A549 treated with GW870086 at 1 μM for 4 hours (cell line): ENCODE results near the gene NFKBIE. TPM values are rescaled to one million over a fixed set of nuclear protein-coding genes. Genes with fewer than 3 reads are reported as not detected.

Source experiments
- total RNA-seq: library from RNA; stranded (reverse); fragments of 200-300 nt; extraction: Qiagen RNA extraction; gene quantifications from 5 replicates; pipeline ENCODE4 v1.2.3, GENCODE V29; 2022; ENCODE audit warnings: low read depth

The NFKBIE gene, protein sequence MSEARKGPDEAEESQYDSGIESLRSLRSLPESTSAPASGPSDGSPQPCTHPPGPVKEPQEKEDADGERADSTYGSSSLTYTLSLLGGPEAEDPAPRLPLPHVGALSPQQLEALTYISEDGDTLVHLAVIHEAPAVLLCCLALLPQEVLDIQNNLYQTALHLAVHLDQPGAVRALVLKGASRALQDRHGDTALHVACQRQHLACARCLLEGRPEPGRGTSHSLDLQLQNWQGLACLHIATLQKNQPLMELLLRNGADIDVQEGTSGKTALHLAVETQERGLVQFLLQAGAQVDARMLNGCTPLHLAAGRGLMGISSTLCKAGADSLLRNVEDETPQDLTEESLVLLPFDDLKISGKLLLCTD
- 6.6 to 9.7 TPM (median 8.5 TPM) in 5 replicates for total RNA-seq

DNA sequence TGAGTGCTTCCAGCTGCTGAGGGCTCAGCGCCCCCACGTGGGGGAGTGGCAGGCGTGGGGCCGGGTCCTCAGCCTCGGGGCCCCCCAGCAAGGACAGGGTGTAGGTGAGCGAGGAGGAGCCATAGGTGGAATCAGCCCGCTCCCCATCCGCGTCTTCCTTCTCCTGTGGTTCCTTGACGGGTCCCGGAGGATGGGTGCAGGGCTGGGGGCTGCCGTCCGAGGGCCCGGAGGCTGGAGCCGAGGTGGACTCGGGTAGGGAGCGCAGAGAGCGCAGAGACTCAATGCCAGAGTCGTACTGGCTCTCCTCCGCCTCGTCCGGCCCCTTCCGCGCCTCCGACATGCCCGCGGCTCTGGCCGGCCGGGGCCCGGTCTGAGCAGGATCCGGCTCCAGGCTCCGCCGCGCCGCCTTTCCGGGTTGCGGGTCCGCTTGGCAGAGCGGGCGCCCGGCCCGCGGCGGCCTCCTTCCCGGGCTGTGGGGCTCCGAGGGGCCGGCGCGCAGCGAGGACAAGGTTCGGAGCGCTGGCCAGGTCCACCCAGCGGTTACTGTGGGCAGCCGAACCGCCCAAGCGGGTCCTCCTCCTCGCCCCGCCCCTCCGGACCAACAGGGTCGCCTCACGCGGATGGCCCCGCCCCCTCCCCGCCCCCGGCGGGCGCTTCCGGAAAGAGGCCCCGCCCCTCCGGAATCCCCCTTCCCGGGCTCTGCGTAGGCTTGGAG is at the start of gene NFKBIE:
Gene NFKBIE, minus strand, starts transcription at position 545 of the 715 bp plus-strand sequence. Its CDS starts 205 bp downstream, at position 340.

DNA sequence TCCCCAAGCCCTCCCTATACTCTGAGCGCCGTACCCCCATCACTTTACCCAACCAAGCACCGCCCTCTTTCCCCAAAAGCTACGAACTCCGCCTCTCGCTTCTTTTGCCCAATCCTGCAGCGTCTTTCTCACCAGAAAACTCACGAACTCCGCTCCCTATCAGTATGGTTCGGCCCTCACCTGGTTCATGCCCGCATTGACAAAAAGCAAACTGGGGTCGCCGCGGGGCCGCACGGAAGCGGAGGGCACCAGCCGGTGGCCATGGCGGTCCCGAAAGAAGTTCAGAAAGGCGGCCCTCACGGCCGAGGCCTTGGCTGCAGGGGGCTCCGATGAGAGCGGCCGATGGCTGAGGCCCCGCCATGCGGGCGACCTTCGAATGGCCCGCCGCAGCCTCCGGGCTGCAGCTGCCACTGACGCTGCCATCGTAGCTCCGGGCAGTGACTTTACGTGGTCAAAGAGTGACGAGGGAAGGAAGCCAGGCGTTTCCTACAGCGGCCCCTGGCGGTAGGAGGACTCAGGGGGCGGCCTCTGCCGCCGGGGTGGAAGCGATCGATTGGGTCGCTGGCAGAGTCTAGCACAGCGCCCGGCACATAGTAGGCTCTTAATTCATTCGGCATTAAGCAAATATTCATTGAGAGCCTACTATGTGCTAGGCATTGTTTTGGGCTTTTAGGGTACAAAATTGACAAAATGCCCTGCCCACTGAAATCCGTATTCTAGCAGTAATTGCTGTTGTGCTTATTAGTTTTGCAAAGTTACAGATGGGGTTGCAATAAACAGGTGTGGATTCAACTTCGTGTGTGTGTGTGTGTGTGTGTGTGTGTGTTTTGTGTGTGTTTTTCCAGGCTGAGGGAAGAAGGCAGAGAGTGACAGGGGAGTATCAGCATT is 47.8 kb upstream of the NFKBIE start, which contains the start of gene AARS2:
Gene AARS2, minus strand, starts transcription at position 447 of the 888 bp plus-strand sequence. Its CDS starts 24 bp downstream, at position 423.

DNA sequence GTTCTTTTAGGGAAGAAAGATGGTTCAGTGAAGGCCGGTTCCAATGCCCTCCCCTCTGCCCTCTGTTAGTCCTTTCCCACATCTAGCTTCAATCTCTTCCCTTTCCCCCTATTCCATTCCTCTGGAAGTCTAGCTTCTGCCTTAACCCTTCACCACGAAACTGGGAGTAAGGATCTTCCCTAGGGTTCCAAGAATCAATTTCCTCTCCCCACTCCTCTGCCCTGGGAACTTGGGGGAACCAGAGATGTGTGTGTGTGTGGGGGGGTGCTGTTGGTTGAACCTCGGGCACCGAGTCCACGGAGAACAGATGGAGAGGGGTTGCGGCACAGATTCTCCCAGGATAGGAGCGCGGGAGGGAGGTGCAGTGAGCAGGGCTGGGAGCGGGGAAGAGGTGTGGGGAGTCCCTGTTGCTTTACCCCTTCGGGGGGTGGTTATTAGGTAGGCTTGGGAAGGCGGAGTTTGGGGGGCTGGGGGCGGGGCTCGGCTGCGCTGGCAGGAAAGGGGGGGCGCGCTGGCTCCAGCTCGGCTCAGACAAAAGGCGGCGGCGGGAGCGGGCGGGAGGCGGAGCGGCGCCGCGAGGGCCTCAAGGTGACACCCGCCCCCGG is 4.7 kb upstream of the NFKBIE start, which contains the start of gene TMEM151B:
Gene TMEM151B, plus strand, starts transcription at position 530 of the 605 bp plus-strand sequence. CDS start 293 bp downstream, outside the sequence.

DNA sequence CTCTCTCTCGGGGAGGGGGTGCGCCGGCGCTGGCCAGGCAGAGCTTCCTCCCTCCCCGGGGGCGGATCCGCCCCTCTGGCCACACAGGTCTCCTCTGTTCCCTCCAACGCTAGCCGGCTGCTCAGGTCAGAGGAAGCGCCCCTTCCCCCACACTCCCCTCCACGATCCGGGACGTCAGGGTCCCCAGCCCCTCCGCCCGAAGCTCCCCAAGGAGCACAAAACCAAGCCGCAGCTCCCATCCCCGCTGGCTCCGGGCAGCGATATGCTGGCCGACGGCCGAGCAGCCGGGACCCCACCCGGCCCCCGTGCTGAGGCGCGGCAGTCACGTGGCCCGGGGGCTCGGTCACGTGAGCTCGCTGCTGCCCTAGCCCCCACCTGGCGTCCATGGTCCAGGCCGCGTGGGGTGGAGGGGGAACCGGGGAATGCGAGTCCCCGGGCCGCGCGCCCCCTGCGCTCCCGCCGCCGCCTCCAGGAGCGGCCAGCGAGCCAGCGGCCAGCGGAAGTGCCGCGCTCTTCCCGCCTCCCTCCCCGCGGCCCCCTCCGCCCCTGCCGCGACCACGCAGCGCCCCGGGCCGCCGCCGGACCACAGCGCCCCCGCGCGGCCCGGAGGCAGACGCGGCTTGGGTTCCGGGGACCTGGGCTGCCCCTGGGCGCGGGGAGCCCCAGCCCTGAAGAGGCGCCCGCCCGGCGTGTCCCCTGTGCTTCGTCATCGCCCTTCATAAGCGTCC is 8.2 kb downstream of the NFKBIE start, which contains the start of gene SLC35B2:
Gene SLC35B2, minus strand, starts transcription at position 504 of the 728 bp plus-strand sequence. Its CDS starts 118 bp downstream, at position 386.

GRCh38 chr6:44246663-44247337 is 18.6 kb downstream of the NFKBIE start, which contains the start of gene HSP90AB1:
Gene HSP90AB1 (plus strand): TSS chr6:44247101. CDS start chr6:44248630, 1,529 bp downstream.

GRCh38 chr6:44223319-44224028 is 41.9 kb downstream of the NFKBIE start, which contains the start of gene SLC29A1:
Gene SLC29A1 (plus strand): TSS chr6:44223595. CDS start chr6:44227314, 3,719 bp downstream.

GRCh38 chr6:44216677-44217331 is 48.5 kb downstream of the NFKBIE start, which contains the start of gene MYMX:
Gene MYMX (plus strand): TSS chr6:44216926. CDS start chr6:44217472, 546 bp downstream.

Other genes starting within 250 kb of the NFKBIE start
- gene MRPL14, start 138.1 kb downstream of the NFKBIE start, total RNA-seq, result 58.9 to 79.1 TPM (median 65.8 TPM) in 5 replicates
- gene TMEM63B, start 138.0 kb downstream of the NFKBIE start, total RNA-seq, result 12.9 to 16.4 TPM (median 15.4 TPM) in 5 replicates
- gene CAPN11, start 106.7 kb downstream of the NFKBIE start, total RNA-seq, result 0.09 TPM in 1 of 5 replicates, not detected in the others
- gene MYMX, start 48.6 kb downstream of the NFKBIE start, total RNA-seq, result not detected in 5 replicates
- 39.8 to 53.4 TPM (median 47.2 TPM) in 5 replicates for gene SLC29A1, start 42.0 kb downstream of the NFKBIE start, total RNA-seq
- gene HSP90AB1, start 18.4 kb downstream of the NFKBIE start, total RNA-seq, result 1,114 to 1,282 TPM (median 1,178 TPM) in 5 replicates
- 52.4 to 67.0 TPM (median 66.4 TPM) in 5 replicates for gene SLC35B2, start 8.0 kb downstream of the NFKBIE start, total RNA-seq
- 0.06 to 0.08 TPM (median 0.07 TPM) in 4 of 5 replicates, not detected in the other for gene TMEM151B, start 4.9 kb upstream of the NFKBIE start, total RNA-seq
- gene AARS2, start 47.8 kb upstream of the NFKBIE start, total RNA-seq, result 5.8 to 7.6 TPM (median 6.8 TPM) in 5 replicates
- not detected in 5 replicates for gene SPATS1, start 77.1 kb upstream of the NFKBIE start, total RNA-seq
- 11.5 to 16.3 TPM (median 12.7 TPM) in 5 replicates for gene CDC5L, start 122.2 kb upstream of the NFKBIE start, total RNA-seq